C4-2B (cell line): ENCODE results near the gene SH3GL3.

ENCODE experiments used
- H3K27ac ChIP-seq: fragments of 450-650 bp; 2 replicates; pipeline ENCODE4 v1.5.1; 2017
- CTCF ChIP-seq: fragments of 450-650 bp; conservative IDR thresholded peaks from 2 replicates; pipeline ENCODE4 v1.5.1; 2017; ENCODE audit warnings: mild to moderate bottlenecking
- ZFX ChIP-seq: fragments of 450-650 bp; IDR thresholded peaks from 2 replicates; pipeline ENCODE4 v1.6.1; 2017

The SH3GL3 gene

GRCh38 chr15:83424101-83424500 is 23.0 kb upstream of the SH3GL3 start:
- H3K27ac ChIP-seq, result no peak overlapping the region
- no peak for TF ChIP-seq CTCF
- no peak for TF ChIP-seq ZFX

GRCh38 chr15:83430441-83430840 is 16.7 kb upstream of the SH3GL3 start:
- no peak for TF ChIP-seq ZFX
- TF ChIP-seq CTCF, result no peak
- H3K27ac ChIP-seq, result no peak overlapping the region

- TF ChIP-seq CTCF, result no peak
- no peak for TF ChIP-seq ZFX
- no peak overlapping the region for H3K27ac ChIP-seq
These were observed 15.6 kb upstream of the SH3GL3 start for GRCh38 chr15:83431521-83431920.

- TF ChIP-seq CTCF (no peak), ZFX (no peak)
- no peak overlapping the region for H3K27ac ChIP-seq
These were observed 11.9 kb upstream of the SH3GL3 start for GRCh38 chr15:83435202-83435601.

GRCh38 chr15:83435782-83436181 is 11.4 kb upstream of the SH3GL3 start:
- H3K27ac ChIP-seq, result no peak overlapping the region
- TF ChIP-seq CTCF, result no peak
- no peak for TF ChIP-seq ZFX

- TF ChIP-seq ZFX (no peak), CTCF (peak; percentile 81)
These were observed 10.5 kb upstream of the SH3GL3 start for GRCh38 chr15:83436513-83437158.

GRCh38 chr15:83443076-83443847 is 3.9 kb upstream of the SH3GL3 start:
- no peak overlapping the region for H3K27ac ChIP-seq
- no peak for TF ChIP-seq ZFX
- TF ChIP-seq CTCF, result no peak

More at GRCh38 chr15:83436513-83437158, 10.5 kb upstream of the SH3GL3 start:
- no peak overlapping the region for H3K27ac ChIP-seq
